Measurements from ENCODE around the gene SKAP1.

- no peak for TF ChIP-seq CTCF (IDR thresholded peaks at IDR 0.05)
- TF ChIP-seq EZH2 (IDR thresholded peaks at IDR 0.05) = no peak
These were observed 147.7 kb downstream of the SKAP1 start for GRCh38 chr17:48282303-48282702.
